ENCODE data around the gene RNF222.

DNA sequence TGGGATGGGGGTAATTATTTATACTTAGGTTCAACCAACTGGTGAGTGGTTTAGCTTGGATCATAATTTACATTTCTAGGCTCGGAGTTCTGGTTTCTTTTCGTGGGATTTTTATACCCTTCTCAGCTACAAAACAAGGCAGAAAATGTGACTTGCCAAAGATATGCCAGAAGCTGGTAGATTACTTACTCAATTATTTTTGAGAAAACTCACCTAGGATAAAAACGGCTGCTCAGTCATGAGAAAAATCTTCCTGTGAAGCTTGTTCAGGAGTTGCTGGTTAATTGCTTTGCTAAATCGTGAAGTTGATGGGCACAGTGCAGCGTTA is 39.2 kb upstream of the RNF222 start:
- TF ChIP-seq, protein P1, sequence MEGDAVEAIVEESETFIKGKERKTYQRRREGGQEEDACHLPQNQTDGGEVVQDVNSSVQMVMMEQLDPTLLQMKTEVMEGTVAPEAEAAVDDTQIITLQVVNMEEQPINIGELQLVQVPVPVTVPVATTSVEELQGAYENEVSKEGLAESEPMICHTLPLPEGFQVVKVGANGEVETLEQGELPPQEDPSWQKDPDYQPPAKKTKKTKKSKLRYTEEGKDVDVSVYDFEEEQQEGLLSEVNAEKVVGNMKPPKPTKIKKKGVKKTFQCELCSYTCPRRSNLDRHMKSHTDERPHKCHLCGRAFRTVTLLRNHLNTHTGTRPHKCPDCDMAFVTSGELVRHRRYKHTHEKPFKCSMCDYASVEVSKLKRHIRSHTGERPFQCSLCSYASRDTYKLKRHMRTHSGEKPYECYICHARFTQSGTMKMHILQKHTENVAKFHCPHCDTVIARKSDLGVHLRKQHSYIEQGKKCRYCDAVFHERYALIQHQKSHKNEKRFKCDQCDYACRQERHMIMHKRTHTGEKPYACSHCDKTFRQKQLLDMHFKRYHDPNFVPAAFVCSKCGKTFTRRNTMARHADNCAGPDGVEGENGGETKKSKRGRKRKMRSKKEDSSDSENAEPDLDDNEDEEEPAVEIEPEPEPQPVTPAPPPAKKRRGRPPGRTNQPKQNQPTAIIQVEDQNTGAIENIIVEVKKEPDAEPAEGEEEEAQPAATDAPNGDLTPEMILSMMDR (IDR thresholded peaks at IDR 0.05) = no peak
- no peak for TF ChIP-seq EZH2 (IDR thresholded peaks at IDR 0.05; ENCODE audit: borderline replicate concordance, insufficient read depth, low read depth, low read length, poor library complexity, severe bottlenecking)

Data from B cell (primary cell).